Neuron (in vitro differentiated cells): ENCODE measurements around the gene CENPC.
"Not testable (repeated sequence)": the region's sequence is repeated elsewhere in the genome, so short reads cannot be mapped to it uniquely, and the experiment has no call there.

Experiments
- H2AFZ ChIP-seq: one replicate; pipeline ENCODE4 v1.6.1; 2013; ENCODE audit warnings: low read depth, mild to moderate bottlenecking, inconsistent platforms, low read length, moderate library complexity
- H3K27me3 ChIP-seq: one replicate; pipeline ENCODE4 v1.6.1; 2013; ENCODE audit warnings: low read length; ENCODE audit not compliant: insufficient read depth
- H3K36me3 ChIP-seq: one replicate; pipeline ENCODE4 v1.6.1; 2013; ENCODE audit warnings: low read length; ENCODE audit not compliant: insufficient read depth
- H3K4me1 ChIP-seq: one replicate; pipeline ENCODE4 v1.6.1; 2013; ENCODE audit warnings: low read length; ENCODE audit not compliant: insufficient read depth
- H3K4me3 ChIP-seq: 2 replicates; pipeline ENCODE4 v1.5.1; 2013; ENCODE audit warnings: mild to moderate bottlenecking, low read length, moderate library complexity
- H3K9me3 ChIP-seq: one replicate; pipeline ENCODE4 v1.6.1; 2013; ENCODE audit warnings: low read length

The CENPC gene

DNA sequence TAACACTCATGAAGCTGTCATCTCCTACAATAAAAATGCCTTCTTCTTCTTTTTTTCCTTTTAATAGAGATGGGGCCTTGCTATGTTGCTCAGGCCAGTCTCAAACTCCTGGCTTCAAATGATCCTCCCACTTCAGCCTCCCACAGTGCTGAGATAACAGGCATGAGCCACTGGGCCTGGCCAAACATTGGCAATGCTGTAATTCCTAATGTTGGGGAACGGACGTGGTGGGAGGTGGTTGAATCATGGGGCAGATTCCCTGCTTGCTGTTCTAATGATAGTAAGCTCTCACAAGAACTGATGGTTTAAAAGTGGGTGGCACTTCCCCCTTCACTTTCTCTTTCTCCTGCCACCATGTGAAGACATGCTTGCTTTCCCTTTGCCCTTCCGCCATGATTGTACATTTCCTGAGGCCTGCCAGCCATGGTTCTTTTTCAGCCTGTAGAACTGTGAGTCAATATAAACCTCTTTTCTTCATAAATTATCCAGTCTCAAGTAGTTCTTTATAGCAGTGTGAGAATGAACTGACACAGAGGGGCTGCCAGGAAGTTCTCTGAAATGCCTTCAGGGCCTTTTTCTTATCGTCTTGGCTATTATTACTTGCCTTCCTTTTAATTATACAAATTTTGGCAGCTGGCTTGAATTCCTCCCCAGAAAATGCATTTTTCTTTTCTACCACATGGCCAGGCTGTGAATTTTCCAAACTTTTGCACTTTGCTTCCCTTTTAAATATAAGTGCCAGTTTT lies 93.0 kb downstream of the CENPC start:
- no peaks in the 10 kb centered on the region for H3K4me1 ChIP-seq
- no peaks in the 10 kb centered on the region for H3K9me3 ChIP-seq
- H3K4me3 ChIP-seq, result no peak overlapping the region
- no peaks in the 10 kb centered on the region for H3K36me3 ChIP-seq
- H2AFZ ChIP-seq, result no peak overlapping the region
- no peaks in the 10 kb centered on the region for H3K27me3 ChIP-seq

DNA sequence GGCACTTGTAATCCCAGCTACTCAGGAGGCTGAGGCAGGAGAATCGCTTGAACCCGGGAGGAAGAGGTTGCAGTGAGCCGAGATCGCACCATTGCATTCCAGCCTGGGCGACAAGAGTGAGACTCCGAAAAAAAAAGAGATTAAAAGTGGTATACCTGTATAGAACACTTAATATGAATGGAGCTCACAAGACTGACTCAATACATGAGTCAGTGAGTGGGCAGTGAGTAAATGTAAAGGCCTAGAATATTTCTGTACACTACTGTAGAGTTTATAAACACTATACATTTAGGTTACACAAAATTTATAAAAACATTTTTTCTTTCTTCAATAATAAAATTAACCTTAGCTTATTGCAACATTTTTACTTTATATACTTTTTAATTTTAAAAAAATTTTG lies 93.8 kb downstream of the CENPC start:
- Histone ChIP-seq H3K4me1 (no peaks in the 10 kb centered on the region), H3K4me3 (no peak overlapping the region), H3K9me3 (no peaks in the 10 kb centered on the region), H3K36me3 (no peaks in the 10 kb centered on the region), H3K27me3 (no peaks in the 10 kb centered on the region), H2AFZ (no peak overlapping the region)

DNA sequence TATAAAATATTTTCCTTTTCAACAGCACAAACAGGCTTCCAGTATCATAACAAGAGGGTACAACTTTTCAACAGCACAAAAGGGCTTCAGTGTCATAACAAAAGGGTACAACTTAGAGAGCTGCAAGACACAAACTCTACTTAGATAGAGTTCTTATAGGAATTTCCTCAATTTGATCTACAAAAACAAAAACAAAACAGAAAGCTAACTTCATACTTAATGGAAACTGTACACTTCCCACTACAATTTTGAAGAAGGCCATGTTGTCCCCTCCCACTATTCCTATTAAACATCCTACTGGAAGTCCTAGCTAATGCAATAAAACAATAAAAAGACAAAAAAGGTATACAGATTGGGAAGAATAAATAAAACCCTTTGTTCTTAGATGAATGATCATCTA lies 96.7 kb downstream of the CENPC start:
- H3K27me3 ChIP-seq, result no peaks in the 10 kb centered on the region

DNA sequence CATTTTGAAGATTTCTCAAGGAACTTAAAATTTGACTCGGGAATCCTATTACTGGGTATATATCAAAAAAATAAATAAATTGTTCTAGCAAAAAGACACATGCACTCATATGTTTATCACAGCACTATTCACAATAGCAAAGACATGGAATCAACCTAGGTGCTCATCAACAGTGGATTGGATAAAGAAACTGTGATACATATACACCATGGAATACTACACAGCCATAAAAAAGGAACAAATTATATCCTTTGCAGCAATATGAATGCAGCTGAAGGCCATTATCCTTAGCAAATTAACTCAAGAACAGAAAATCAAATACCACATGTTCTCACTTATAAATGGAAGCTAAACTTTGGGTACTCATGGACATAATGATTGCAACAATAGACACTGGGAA lies 97.4 kb downstream of the CENPC start:
- Histone ChIP-seq H3K9me3 (no peaks in the 10 kb centered on the region), H3K4me3 (no peak overlapping the region), H3K36me3 (no peaks in the 10 kb centered on the region), H3K4me1 (no peaks in the 10 kb centered on the region), H3K27me3 (no peaks in the 10 kb centered on the region), H2AFZ (no peak overlapping the region)

More for the DNA sequence above, 96.7 kb downstream of the CENPC start:
- Histone ChIP-seq H3K4me1 (no peaks in the 10 kb centered on the region), H2AFZ (no peak overlapping the region), H3K4me3 (no peak overlapping the region), H3K9me3 (no peaks in the 10 kb centered on the region), H3K36me3 (no peaks in the 10 kb centered on the region)

DNA sequence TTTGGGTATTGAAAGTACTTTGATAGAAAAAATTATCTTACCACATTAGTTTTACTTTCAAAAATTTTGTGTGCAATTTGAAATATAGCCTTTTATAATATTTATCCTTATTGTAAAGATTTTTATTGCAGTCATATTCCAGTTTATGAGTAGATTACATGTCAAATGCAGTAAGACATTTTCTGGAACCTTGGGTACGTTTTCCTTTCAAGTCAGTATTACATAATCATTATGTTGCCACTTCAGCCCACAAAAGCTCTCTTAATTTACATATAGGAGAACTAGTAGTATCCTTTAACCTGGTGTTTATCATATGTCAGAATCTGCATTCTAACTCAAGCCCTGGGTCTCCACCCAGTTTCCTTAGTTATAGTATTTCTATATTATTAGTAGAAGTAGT lies 98.5 kb downstream of the CENPC start:
- Histone ChIP-seq H2AFZ (no peak overlapping the region), H3K4me1 (no peaks in the 10 kb centered on the region), H3K27me3 (no peaks in the 10 kb centered on the region), H3K9me3 (no peaks in the 10 kb centered on the region), H3K4me3 (no peak overlapping the region), H3K36me3 (no peaks in the 10 kb centered on the region)

DNA sequence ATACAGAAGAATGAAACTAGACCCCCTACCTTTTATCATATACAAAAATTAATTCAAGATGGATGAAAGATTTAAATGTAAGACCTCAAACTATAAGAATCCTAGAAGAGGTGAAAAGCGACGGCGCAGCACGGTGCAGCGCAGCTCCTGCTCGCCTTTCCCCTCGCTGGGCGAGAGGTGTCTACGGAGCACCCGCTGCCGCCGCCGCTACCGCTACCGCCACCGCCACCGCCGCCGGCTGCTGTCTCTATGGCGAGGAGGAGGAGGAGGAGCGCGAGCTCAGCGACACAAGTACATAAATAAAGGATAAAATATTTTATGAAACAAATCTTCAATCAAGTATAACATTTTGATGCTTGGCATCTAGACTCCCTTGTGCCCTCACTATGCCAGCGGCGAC lies 99.4 kb downstream of the CENPC start:
- H3K27me3 ChIP-seq, H3K4me1 ChIP-seq, H2AFZ ChIP-seq, H3K36me3 ChIP-seq, H3K9me3 ChIP-seq, H3K4me3 ChIP-seq: not testable (repeated sequence)

DNA sequence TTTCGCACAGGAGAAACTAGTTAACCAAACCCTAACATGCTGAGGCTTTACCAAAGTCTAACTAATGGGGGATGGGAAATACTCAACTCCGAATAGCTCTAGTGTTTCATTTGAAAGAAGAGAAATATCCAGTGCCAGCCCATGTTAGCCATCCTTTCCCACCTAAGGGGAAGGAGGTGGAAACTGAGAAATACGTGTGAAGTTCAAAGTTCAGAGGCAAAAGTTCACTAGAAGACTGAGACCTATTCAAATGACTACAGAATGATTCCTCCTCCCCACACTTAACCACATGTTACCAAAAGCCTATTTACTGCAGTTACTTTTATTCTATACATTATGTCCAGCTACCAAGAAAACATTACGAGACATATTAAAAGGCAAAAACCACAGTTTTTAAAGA lies 106.3 kb downstream of the CENPC start:
- Histone ChIP-seq H3K27me3 (no peaks in the 10 kb centered on the region), H3K4me1 (peaks cover 5% of the 10 kb centered on the region), H3K9me3 (no peaks in the 10 kb centered on the region), H3K36me3 (no peaks in the 10 kb centered on the region), H2AFZ (no peak overlapping the region), H3K4me3 (no peak overlapping the region)

DNA sequence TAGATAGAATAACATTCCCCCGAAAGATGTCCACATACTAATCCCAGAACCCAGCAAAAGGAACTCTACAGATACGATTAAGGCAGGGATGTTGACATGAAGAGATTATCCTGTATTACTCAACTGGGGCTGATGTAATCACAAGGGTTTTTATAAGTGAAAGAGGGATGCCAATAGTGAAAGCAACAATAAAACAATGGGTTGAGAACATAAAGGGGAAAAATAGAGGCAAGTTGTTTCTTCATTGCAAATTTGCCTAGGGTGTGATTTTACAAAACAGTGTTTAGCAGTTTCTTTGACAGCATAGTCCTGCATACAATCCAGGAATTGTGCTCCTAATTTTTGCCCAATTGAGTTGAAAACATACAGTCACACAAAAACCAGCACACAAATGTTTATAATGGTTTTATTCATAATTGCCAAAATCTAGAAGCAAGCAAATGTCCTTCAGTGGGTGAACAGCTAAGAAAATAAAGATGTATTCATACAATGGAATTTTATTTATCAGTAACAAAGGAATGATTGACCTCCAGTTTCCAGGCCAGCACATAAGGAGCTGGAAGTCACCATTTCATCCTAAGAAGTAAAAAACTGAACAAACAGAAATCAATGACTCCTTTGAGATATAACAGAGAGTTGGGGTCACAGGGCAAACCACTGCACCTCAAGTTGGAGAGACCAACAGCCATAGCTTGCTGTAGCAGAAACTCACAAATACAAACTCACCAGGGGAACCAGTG lies 107.2 kb downstream of the CENPC start:
- Histone ChIP-seq H3K9me3 (no peaks in the 10 kb centered on the region), H3K27me3 (no peaks in the 10 kb centered on the region), H3K36me3 (no peaks in the 10 kb centered on the region), H2AFZ (no peak overlapping the region), H3K4me1 (peaks cover 5% of the 10 kb centered on the region), H3K4me3 (no peak overlapping the region)

DNA sequence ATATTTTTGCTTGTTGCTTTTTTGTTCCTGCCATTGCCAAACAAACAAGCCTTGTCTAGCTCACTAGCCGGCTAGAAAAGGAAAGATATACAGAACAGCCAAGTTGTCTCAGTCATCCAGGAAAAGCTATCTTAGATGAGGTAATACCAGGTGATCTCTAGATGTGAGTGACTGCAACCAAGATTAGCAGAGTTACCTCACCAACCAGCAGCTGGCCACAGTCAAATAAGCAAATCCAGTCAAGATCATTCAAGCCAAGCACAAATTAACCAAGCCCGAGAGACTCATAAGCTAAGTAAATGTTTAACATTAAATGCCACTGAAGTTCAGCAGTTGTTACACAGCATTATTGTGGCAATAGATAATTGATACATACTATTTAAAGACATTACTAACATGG lies 108.6 kb downstream of the CENPC start:
- no peaks in the 10 kb centered on the region for H3K36me3 ChIP-seq
- H3K9me3 ChIP-seq, result no peaks in the 10 kb centered on the region
- H2AFZ ChIP-seq, result no peak overlapping the region
- peaks cover 5% of the 10 kb centered on the region for H3K4me1 ChIP-seq
- no peaks in the 10 kb centered on the region for H3K27me3 ChIP-seq
- H3K4me3 ChIP-seq, result no peak overlapping the region

DNA sequence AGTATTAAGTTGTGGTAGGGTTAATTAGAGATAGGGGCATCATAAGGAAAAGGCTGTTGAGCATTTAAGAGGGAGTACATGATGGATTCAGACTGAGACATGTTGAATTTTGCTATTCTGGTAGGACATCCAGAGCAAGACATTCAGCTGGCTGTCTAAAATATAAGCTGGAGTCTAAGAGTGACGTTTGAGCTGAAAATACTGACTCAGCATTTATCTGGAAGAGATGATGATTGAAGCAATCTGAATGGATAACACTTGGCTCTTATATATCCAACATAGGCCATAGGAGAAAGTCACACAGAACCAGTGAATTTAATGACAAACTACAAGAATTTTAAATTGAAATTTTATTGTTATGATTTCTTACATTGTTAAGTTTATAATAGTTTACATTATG lies 114.3 kb downstream of the CENPC start:
- no peaks in the 10 kb centered on the region for H3K4me1 ChIP-seq
- no peaks in the 10 kb centered on the region for H3K27me3 ChIP-seq
- H2AFZ ChIP-seq, result no peak overlapping the region
- H3K9me3 ChIP-seq, result no peaks in the 10 kb centered on the region
- no peak overlapping the region for H3K4me3 ChIP-seq
- no peaks in the 10 kb centered on the region for H3K36me3 ChIP-seq

DNA sequence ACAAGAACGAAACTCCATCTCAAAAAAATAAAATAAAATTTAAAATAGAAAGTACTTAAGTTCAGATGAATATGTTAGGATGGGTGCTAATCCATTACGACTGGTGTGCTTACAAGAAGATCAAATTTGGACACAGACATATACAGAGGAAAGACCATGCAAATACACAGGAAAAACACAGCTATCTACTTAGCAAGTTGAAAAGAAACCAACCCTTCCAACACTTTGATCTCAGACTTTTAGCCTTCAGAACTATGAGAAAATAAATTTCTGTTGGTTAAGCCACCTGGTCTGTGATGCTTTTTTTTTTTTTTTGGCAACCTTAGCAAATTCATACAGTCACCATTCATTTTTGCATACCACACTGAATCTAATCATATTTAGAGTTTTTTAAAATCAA lies 116.5 kb downstream of the CENPC start:
- Histone ChIP-seq H3K4me1 (no peaks in the 10 kb centered on the region), H3K27me3 (no peaks in the 10 kb centered on the region), H3K9me3 (no peaks in the 10 kb centered on the region), H3K4me3 (no peak overlapping the region), H2AFZ (no peak overlapping the region), H3K36me3 (no peaks in the 10 kb centered on the region)
